Motor neuron (in vitro differentiated cells): Measurements from ENCODE around the gene PSMF1. TPM values are rescaled to one million over a fixed set of nuclear protein-coding genes. Genes with fewer than 3 reads are reported as not detected.
"Not testable (repeated sequence)": the region's sequence is repeated elsewhere in the genome, so short reads cannot be mapped to it uniquely, and the experiment has no call there.

Source experiments
- ATAC-seq, 8 experiments: fragments of 200-7000 bp; cut with Tn5 transposase; replicated peaks in 6 of 8; 2 replicates each; pipeline ENCODE4 v1.8.0; 2021; ENCODE audit warnings: mild to moderate bottlenecking in 8 of 8, moderate library complexity in 8 of 8
- H3K27ac ChIP-seq, 2 donors: fragments of 250-450 bp; sonication (Bioruptor Pico); 2 replicates each; pipeline ENCODE4 v1.9.0; 2021; ENCODE audit warnings: antibody characterized with exemption in 2 of 2, mild to moderate bottlenecking in 2 of 2, moderate library complexity in 1 of 2
- H3K4me1 ChIP-seq, 2 donors: fragments of 250-450 bp; sonication (Bioruptor Pico); replicated peaks in 1 of 2; 2 replicates each; pipeline ENCODE4 v1.6.1; 2021; ENCODE audit warnings: antibody characterized with exemption in 2 of 2, mild to moderate bottlenecking in 2 of 2, moderate library complexity in 1 of 2
- H3K4me3 ChIP-seq, 5 donors: fragments of 250-450 bp; sonication (Bioruptor Pico); 2 replicates each; pipeline ENCODE4 v1.9.0; 2021; ENCODE audit warnings: antibody characterized with exemption in 5 of 5, mild to moderate bottlenecking in 5 of 5, moderate library complexity in 4 of 5
- WGBS, 10 experiments: fragments of 450-650 bp; shearing (Covaris generic); methylation state at CpG; one replicate each; pipeline ENCODE4 v1.0.0; 2022; 5-methylcytosine and 5-hydroxymethylcytosine counted together
- in situ Hi-C, 9 experiments: fragments of 400-800 bp; cut with MboI; loops; one replicate each; pipeline ENCODE4 v1.15.0; 2021; ENCODE audit warnings: low sequenced_read_pairs in 9 of 9, low pct_unique_long_range_greater_than_20kb in 2 of 9; ENCODE audit not compliant: unreplicated experiment in 9 of 9
- total RNA-seq, 8 experiments: library from RNA; unstranded; fragments of 300-600 nt; gene quantifications; 2 replicates each; pipeline versions ENCODE4 v1.2.3 to v1.2.4, GENCODE V29; 2022

PSMF1 gene
- total RNA-seq, 8 experiments from 2014 or later: 26.2 to 59.1 (median 42.6) TPM

DNA sequence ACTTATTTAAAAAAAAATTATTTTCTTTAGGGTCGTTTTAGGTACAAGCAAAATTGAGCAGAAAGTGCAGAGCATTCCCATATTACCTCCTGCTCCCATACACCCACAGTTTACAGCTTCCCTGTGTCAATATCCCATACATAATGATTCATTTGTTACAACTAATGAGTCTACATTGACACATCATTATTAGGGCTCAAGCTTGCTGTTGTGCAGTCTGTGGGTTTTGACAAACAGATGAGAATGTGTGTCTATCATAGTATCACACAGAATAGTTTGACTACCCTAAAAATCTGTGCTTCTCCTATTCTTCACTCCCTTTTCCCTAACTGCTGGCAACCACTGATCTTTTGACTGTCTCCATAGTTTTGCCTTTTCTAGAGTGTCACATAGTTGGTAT, 9.4 kb downstream of the PSMF1 start:
- in situ Hi-C loops: no loop called here
- 56 to 100% (median 83%) methylated on average over 1 of the region's 1 CpG; no CpG with 5 or more reads in 4 of the 10 experiments for WGBS, 10 experiments

DNA sequence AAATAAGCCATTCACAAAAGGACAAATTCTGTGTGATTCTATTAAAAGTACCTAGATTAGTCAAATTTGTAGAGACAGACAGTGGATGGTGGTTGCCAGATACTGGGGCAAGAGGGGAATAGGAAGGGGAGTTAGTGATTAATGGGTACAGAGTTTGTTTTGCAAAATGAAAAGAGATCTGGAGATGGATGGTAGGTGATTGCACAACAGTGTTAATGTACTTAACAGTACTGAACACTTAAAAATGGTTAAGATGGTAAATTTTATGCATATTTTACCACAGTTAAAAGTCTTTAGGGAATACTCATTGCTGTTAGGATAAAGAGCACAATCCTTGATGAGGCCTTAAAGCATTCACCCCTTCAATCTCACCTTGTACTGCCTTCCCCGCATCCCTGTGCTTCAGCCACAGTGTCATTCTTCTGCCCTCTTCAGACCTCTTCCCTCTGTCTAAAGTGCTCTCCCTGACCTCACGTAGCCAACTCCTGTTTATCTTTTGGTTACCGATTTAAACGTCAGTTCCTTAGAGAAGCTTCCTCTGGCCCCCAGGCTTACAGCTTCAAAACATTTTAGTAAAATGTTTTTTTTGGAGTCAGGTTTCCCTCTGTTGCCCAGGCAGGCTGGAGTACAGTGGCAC, 11.8 kb downstream of the PSMF1 start:
- WGBS, 10 experiments: 50 to 100% (median 96%) methylated on average over 2 to 4 of the region's 4 CpGs; no CpG with 5 or more reads in 1 of the 10 experiments

More for the DNA sequence above, 9.4 kb downstream of the PSMF1 start:
- no peak overlapping the region for H3K4me3 ChIP-seq
- H3K27ac ChIP-seq: no peak overlapping the region
- no peak for ATAC-seq
- peaks cover 0 to 11% of the 10 kb centered on the region in 2 donors for H3K4me1 ChIP-seq

DNA sequence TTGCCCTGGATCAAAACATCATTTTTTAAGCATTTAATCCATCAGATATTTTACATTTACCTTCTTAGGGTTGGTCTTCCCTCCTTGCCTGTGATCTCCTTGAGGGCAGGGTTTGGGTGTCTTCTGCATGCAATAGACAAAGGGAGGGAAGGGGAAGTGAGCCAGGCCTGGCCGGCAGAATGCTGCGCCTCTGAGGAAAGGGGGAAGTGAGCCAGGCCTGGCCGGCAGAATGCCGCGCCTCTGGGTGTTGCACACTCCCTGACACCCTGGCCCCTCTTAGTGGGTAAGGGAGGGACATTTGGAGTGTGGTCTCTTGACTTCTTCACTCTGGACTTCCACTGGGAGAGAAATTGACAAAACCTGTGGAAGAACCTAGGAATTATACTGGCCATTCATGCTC, 12.4 kb downstream of the PSMF1 start:
- Histone ChIP-seq H3K4me3 (no peak overlapping the region), H3K27ac (peak overlapping the region in 1 of 2 donors; percentile 54), H3K4me1 (peaks cover 0 to 11% of the 10 kb centered on the region in 2 donors)
- in situ Hi-C loops: no loop called here
- ATAC-seq: peak in 2 of 8 experiments; percentile 48 to 52
- 80 to 100% (median 100%) methylated on average over 1 to 2 of the region's 5 CpGs; no CpG with 5 or more reads in 7 of the 10 experiments for WGBS, 10 experiments

More for the DNA sequence above, 11.8 kb downstream of the PSMF1 start:
- Histone ChIP-seq H3K4me1 (peaks cover 0 to 11% of the 10 kb centered on the region in 2 donors), H3K4me3 (no peak overlapping the region), H3K27ac (peak overlapping the region in 1 of 2 donors; percentile 54)
- in situ Hi-C loops: no loop called here
- no peak for ATAC-seq

DNA sequence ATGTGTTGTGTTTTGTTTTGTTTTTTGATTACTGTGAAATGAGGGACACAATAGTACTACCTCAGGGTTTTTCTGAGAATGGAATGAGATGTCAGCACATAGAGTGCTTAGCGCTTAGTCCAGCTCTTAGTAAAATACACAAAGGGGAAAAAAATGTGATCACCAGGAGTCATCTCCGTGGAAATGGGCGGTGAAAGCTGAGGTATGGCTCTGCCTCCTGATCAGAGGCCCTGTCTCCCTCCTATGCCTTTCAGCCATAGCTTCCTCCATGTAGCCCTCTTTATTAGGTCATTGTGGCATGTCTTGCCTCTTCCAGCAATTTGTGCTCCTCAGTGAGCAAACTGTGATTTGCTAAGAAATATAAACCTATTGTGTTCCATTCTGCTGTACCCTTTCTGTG, 13.0 kb downstream of the PSMF1 start:
- peak overlapping the region in 1 of 2 donors; percentile 28 for H3K27ac ChIP-seq
- WGBS, 10 experiments: 86 to 100% (median 94%) methylated on average over 1 to 3 of the region's 3 CpGs; no CpG with 5 or more reads in 3 of the 10 experiments
- no peak overlapping the region for H3K4me3 ChIP-seq
- peak in 5 of 8 experiments; percentile 28 to 94 (median 65) for ATAC-seq
- in situ Hi-C loops: no loop called here
- H3K4me1 ChIP-seq: peaks cover 0 to 11% of the 10 kb centered on the region in 2 donors

DNA sequence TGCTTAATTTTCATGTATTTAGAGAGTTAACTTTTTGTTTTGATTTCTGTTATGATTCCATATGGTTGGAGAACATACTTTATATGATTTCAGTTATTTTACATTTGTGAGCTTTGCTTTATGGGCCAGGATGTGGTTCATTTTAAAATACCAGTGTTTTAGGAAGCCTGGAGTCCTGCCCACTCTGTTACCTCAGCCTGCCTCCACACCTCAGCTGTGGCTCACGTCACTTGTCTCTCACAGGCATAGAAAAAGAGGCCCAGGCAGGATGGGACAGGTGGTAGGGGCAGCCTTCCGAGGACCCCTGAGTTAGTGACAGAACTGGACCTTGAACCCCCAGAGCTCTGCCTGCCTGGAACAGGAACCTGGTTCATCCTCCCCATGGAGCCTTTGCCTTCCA, 16.0 kb downstream of the PSMF1 start:
- H3K4me1 ChIP-seq: peaks cover 0 to 11% of the 10 kb centered on the region in 2 donors
- H3K27ac ChIP-seq: no peak overlapping the region
- H3K4me3 ChIP-seq: no peak overlapping the region
- in situ Hi-C loops: no loop called here
- ATAC-seq: no peak
- WGBS, 10 experiments: 80 to 100% (median 83%) methylated on average over 1 to 2 of the region's 2 CpGs; no CpG with 5 or more reads in 2 of the 10 experiments

DNA sequence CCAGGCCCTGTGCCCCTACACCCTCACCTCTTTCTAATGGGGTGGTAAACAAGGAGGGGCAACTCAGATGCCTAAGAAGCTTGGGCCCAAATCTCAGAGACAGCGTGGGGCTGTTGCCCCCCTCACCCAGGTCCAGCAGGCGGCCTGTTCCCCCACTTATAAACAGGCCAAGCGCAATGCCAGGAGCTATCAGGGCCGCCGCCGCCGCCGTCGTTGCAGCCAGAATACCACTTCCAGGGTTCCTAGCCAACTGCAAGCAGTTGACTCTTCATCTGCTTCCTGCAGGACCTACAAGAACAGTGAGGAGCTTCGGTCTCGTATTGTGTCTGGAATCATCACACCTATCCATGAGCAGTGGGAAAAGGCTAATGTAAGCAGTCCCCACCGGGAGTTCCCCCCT, 16.4 kb downstream of the PSMF1 start:
- no peak overlapping the region for H3K27ac ChIP-seq
- in situ Hi-C loops: no loop called here
- ATAC-seq: no peak
- peaks cover 0 to 11% of the 10 kb centered on the region in 2 donors for H3K4me1 ChIP-seq
- no peak overlapping the region for H3K4me3 ChIP-seq
- WGBS, 10 experiments: 80 to 100% (median 93%) methylated on average over 1 to 5 of the region's 12 CpGs; no CpG with 5 or more reads in 6 of the 10 experiments

DNA sequence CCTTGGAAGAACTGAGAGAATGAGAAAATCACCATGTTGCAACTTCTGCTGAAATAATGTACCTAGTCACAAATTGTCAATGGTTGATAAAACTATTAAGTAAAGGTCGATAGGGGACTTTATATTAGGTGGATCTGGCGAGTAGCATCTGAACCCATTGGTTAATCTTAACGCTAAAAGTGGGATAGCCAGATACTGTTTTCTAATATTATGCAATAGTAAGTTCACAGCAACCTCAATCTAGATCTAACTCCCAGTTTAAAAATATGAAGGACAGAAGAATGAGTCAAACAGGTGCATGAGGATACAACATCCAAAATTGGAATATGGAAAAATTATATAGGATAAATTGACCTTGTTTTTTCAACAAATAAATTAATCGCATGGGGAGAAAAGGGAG, 18.8 kb downstream of the PSMF1 start:
- ATAC-seq: no peak
- no peaks in the 10 kb centered on the region for H3K4me1 ChIP-seq
- H3K27ac ChIP-seq: no peak overlapping the region
- 76 to 100% (median 95%) methylated on average over 1 to 4 of the region's 4 CpGs for WGBS, 10 experiments
- in situ Hi-C loops: no loop called here
- no peak overlapping the region for H3K4me3 ChIP-seq

DNA sequence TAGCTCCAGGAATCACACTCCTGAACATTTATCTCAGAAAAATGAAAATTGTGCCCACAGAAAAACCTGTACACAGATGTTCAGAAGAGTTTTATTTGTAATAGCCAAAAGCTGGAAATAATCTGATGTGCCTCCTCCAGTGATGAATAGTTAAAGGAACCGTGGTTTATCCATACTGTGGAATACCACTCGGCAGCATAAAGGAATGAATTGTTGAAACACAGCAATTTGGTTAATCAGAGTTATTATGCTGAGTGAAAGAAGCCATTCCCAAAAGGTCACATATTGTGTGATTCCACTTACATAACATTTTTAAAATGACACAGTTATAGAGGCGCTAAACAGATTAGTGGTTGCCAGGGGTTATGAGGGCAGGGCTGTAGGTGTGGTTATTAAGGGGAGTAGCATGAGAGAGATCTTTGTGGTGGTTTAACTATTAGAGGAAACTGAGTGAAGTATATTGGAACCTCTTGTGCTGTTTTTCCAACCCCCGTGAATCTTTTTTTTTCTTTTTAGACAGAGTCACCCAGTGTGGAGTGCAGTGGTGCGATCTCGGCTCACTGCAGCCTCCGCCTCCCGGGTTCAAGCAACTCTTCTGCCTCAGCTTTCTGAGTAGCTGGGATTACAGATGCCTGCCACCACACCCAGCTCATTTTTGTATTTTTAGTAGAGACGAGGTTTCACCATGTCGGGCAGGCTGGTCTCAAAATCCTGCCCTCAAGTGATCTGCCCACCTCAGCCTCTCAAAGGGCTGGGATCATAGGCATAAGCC, 26.2 kb downstream of the PSMF1 start:
- Histone ChIP-seq H3K4me1 (no peaks in the 10 kb centered on the region), H3K27ac (no peak overlapping the region), H3K4me3 (no peak overlapping the region)
- in situ Hi-C loops: no loop called here
- WGBS, 10 experiments: 37 to 100% (median 94%) methylated on average over 1 to 7 of the region's 10 CpGs
- peak in 3 of 8 experiments; percentile 80 to 90 (median 86) for ATAC-seq

DNA sequence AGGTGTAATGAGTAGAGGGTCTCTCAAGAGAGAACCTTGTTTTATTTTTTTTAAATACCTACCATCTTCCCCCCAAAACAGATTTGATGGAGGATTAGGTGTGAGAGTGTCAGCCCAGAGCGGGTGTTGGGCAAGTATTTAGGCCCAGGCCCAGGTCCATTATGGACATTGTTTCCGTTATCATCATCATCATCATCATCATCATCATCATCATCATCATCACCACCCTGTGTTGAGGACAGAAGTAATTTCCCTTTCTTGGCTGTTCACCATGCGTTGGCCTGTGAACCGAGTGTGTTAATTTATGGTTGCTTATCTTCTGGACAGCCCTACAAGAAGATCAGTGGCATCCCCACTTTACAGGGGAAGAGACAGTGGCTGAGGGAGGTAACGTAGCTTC, 28.6 kb downstream of the PSMF1 start:
- H3K4me3 ChIP-seq: no peak overlapping the region
- in situ Hi-C loops: no loop called here
- H3K4me1 ChIP-seq: no peaks in the 10 kb centered on the region
- no peak for ATAC-seq
- WGBS, 10 experiments: 50 to 100% (median 100%) methylated on average over 1 to 3 of the region's 5 CpGs; no CpG with 5 or more reads in 3 of the 10 experiments
- no peak overlapping the region for H3K27ac ChIP-seq

DNA sequence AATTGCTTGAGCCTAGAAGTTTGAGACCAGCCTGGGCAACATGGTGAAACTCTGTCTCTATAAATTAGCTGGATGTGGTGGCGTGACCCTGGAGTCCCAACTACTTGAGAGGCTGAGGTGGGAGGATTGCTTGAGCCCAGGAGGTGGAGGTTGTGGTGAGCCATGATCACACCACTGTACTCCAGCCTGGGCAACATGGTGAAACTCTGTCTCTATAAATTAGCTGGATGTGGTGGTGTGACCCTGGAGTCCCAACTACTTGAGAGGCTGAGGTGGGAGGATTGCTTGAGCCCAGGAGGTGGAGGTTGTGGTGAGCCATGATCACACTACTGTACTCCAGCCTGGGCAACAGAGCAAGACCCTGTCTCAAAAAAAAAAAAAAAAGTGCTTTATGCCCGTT, 31.4 kb downstream of the PSMF1 start:
- H3K4me3 ChIP-seq, in situ Hi-C loops, ATAC-seq, H3K27ac ChIP-seq, H3K4me1 ChIP-seq: not testable (repeated sequence)
- WGBS, 10 experiments: 71 to 100% (median 100%) methylated on average over 1 of the region's 2 CpGs; no CpG with 5 or more reads in 6 of the 10 experiments

DNA sequence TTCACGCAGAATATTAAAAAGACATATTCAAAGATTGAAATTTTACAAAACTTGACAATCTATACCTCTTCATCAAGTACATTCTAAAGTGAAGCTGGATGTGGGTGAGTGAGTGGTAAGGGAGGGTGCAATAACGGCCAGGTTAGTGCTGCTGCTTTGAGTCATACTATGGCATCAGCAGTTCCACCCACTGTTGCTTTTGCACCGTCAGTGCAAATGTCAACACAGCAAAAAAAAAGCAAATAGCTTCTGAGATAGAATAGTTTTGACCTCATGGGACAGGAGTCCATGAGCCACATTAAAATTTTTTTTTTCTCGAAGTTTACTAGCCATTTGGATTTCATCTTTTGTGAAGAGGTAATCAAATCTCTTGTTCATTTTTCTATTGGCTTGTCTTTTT, 31.8 kb downstream of the PSMF1 start:
- peak in 2 of 8 experiments; percentile 21 to 65 for ATAC-seq
- Histone ChIP-seq H3K4me3 (no peak overlapping the region), H3K27ac (no peak overlapping the region), H3K4me1 (no peaks in the 10 kb centered on the region)
- WGBS, 10 experiments: 61 to 100% (median 87%) methylated on average over 1 to 4 of the region's 4 CpGs
- in situ Hi-C loops: no loop called here

DNA sequence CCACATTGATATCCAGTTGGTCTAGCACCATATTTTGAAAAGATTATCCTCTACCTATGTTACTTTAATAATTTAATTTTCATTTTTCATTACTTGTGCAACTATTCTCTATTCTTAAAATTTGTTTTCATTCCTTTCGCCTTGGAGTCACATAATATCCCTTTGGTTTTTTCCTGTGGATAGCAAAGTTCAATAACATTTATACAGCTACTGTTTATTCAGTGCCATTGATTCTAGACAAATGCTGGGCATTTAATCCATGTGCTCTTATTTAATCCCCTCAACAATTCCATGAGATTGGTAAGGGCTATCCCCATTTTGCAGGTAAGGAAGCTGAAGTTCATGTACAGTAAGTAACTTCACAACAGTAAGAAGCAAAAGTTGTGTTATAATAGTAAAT, 32.6 kb downstream of the PSMF1 start:
- Histone ChIP-seq H3K4me3 (no peak overlapping the region), H3K27ac (no peak overlapping the region), H3K4me1 (no peaks in the 10 kb centered on the region)
- in situ Hi-C loops: no loop called here
- 88 to 100% (median 100%) methylated on average over 1 of the region's 1 CpG; no CpG with 5 or more reads in 1 of the 10 experiments for WGBS, 10 experiments
- no peak for ATAC-seq

DNA sequence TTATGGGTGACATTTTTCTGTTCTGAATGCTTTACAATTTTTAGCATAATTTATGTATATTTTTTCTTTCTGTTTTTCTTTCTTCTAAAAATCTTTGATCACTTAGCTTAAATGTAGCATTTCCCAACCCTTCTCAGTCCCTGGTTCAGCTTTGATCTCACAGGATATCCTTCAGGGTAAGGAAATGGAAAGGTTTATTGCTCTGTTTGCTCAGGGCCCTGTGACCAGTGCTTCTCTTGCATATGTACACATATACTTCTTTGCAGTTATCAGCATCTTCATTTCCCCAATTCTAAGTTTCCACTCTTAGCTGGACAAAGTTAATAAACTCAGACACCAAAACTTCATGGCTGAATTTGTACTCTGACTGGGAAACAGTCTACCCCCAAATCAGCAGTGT, 35.8 kb downstream of the PSMF1 start:
- Histone ChIP-seq H3K4me3 (no peak overlapping the region), H3K27ac (no peak overlapping the region), H3K4me1 (no peaks in the 10 kb centered on the region)
- ATAC-seq: peak in 2 of 8 experiments; percentile 56 to 100
- in situ Hi-C loops: no loop called here
